Chondrocyte (in vitro differentiated cells): Measurements from ENCODE around the gene ESX1. TPM values are rescaled to one million over a fixed set of nuclear protein-coding genes. Genes with fewer than 3 reads are reported as not detected.

ENCODE experiments used
- DNase-seq: peaks from one replicate; pipeline ENCODE4 v3.0.0; 2021; ENCODE audit warnings: mixed read lengths, low spot score
- H3K27ac Mint-ChIP-seq: one replicate; pipeline ENCODE4 v1.8.0; 2021; ENCODE audit warnings: mild to moderate bottlenecking, moderate library complexity, mixed read lengths; ENCODE audit not compliant: unreplicated experiment
- H3K27me3 Mint-ChIP-seq: 2 replicates; pipeline ENCODE4 v1.8.0; 2021; ENCODE audit warnings: low read depth, mixed read lengths
- H3K36me3 Mint-ChIP-seq: 2 replicates; pipeline ENCODE4 v1.8.0; 2021; ENCODE audit warnings: low read depth, mixed read lengths
- H3K4me1 Mint-ChIP-seq: 2 replicates; pipeline ENCODE4 v1.8.0; 2021; ENCODE audit warnings: low read depth, mild to moderate bottlenecking, mixed read lengths
- H3K4me3 Mint-ChIP-seq: one replicate; pipeline ENCODE4 v1.8.0; 2021; ENCODE audit warnings: mild to moderate bottlenecking, moderate library complexity, mixed read lengths; ENCODE audit not compliant: unreplicated experiment
- H3K9me3 Mint-ChIP-seq: 2 replicates; pipeline ENCODE4 v1.8.0; 2021; ENCODE audit warnings: low read depth, mixed read lengths
- CTCF ChIP-seq: fragments of 200-600 bp; sonication (generic); IDR thresholded peaks from 2 replicates; pipeline ENCODE4 v1.5.0; 2021; ENCODE audit warnings: antibody characterized with exemption, mild to moderate bottlenecking, moderate library complexity
- total RNA-seq: library from RNA; stranded (reverse); gene quantifications from 3 replicates; pipeline ENCODE4 v1.2.1, GENCODE V29; 2021

The ESX1 gene
- total RNA-seq, 1 donor from 2014 or later, result not detected

- no peak for DNase-seq
- no peak for TF ChIP-seq CTCF
- Mint-ChIP-seq H3K4me3 (no peak overlapping the region), H3K27me3 (peaks cover 4% of the 10 kb centered on the region), H3K27ac (no peak overlapping the region), H3K9me3 (no peaks in the 10 kb centered on the region), H3K4me1 (peaks cover 13% of the 10 kb centered on the region), H3K36me3 (no peaks in the 10 kb centered on the region)
These were observed 29.8 kb upstream of the ESX1 start for GRCh38 chrX:104284507-104284906.

GRCh38 chrX:104282166-104282725 is 27.5 kb upstream of the ESX1 start:
- Mint-ChIP-seq H3K27ac (no peak overlapping the region), H3K4me1 (peaks cover 13% of the 10 kb centered on the region), H3K36me3 (no peaks in the 10 kb centered on the region), H3K9me3 (peaks cover 6% of the 10 kb centered on the region), H3K4me3 (no peak overlapping the region), H3K27me3 (peaks cover 4% of the 10 kb centered on the region)
- no peak for TF ChIP-seq CTCF
- DNase-seq, result no peak

- Mint-ChIP-seq H3K36me3 (no peaks in the 10 kb centered on the region), H3K9me3 (peaks cover 9% of the 10 kb centered on the region), H3K4me3 (no peak overlapping the region), H3K27ac (no peak overlapping the region), H3K4me1 (peaks cover 13% of the 10 kb centered on the region), H3K27me3 (peaks cover 2% of the 10 kb centered on the region)
- DNase-seq, result no peak
- TF ChIP-seq CTCF, result no peak
These were observed 26.8 kb upstream of the ESX1 start for GRCh38 chrX:104281564-104281963.

- no peak for DNase-seq
- Mint-ChIP-seq H3K27ac (no peak overlapping the region), H3K4me1 (peaks cover 13% of the 10 kb centered on the region), H3K9me3 (peaks cover 9% of the 10 kb centered on the region), H3K27me3 (peaks cover 2% of the 10 kb centered on the region), H3K4me3 (no peak overlapping the region), H3K36me3 (no peaks in the 10 kb centered on the region)
- TF ChIP-seq CTCF, result no peak
These were observed 25.9 kb upstream of the ESX1 start for GRCh38 chrX:104280609-104281008.

GRCh38 chrX:104270916-104271512 is 16.3 kb upstream of the ESX1 start:
- H3K27ac Mint-ChIP-seq, result no peak overlapping the region
- no peaks in the 10 kb centered on the region for H3K4me1 Mint-ChIP-seq
- H3K36me3 Mint-ChIP-seq, result no peaks in the 10 kb centered on the region
- TF ChIP-seq CTCF, result peak; percentile 82
- no peak overlapping the region for H3K4me3 Mint-ChIP-seq
- peaks cover 26% of the 10 kb centered on the region for H3K27me3 Mint-ChIP-seq
- no peaks in the 10 kb centered on the region for H3K9me3 Mint-ChIP-seq
- no peak for DNase-seq
